Activated CD4-positive, CD25-positive, alpha-beta regulatory T cell (primary cell): ENCODE data around the gene GADD45G.

Source experiments
- DNase-seq, 4 experiments: peaks; one replicate each; lab custom pipeline; 2025; lab: John Stamatoyannopoulos, UW

The GADD45G gene

DNA sequence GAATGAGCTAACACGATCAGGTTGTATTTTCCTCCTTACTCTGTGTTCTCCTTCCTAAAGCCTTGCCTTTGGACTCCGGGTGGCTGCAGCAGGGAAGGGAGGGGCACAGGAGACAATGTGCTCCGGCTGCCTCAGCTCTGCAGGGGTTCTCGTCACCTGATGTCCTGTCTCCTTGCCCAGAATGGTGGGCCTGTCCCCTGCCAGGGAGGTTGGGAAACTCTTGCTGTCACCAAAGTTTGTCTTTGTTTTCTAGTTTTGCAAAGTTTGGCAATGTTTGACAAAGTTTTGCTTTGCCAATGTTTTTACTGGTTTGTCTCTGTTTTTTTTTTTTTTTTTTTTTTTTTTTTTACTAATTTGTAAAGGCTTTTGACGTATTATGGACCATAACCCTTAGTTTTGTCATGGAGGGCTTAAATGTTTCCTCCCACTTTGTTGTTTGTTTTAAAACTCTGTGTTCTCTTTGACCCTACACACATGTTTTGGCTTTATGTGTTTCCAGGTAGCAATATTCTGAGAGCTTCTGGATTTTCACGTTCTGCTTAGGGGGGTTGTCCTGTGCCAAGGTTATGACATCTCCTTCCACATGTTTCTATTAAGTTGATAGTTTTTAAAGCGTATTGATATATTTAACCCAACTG, 49.3 kb downstream of the GADD45G start:
- no peak for DNase-seq

DNA sequence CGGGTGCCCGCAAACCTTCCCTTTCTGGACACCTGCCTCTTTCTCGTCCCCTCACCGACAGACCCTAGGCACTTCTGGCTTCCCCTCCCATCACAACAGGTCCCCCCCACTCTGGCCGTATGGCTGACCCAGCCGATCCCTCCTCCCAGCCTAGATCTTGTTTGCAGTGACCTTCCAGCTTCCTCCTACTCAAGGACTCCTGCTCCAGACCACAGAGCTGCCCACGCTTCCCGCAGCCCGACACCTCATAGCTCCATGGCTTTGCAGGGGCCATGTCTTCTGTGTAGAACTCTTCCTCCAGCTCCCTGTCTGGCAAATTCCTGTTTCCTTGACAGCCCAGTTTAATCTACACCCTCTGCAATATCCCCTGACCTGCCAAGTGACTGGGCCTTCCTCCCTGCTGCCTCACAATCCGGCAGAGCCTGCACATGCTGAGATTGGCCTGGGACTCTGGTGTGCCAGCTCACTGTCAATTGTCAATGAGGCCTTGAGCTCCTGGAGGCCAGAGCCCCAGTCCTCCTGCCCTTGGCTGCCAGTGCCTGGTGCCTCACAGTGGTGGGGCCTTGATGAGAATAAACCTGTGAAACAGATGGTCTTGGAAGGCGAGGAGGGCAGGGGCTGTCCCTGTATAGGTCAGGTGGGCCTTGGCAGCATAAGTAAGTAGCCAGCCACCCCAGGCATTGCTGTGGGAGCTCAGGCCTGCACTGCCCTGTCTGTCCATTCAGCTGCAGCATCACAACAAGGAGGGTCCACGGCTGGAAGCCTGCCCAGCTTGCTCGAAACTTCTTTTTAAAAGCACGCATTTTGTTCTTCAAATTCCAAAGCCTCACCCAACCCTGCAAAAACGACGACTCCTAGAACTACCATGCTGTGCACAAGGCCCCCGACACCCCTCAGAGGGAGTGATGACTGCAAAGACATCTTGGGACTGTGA, 50.5 kb downstream of the GADD45G start:
- DNase-seq, result no peak
